T1000 (cell line): ENCODE measurements around the gene POLR1A.

Source experiments
- DNase-seq: peaks from one replicate; lab custom pipeline; 2025; ENCODE audit warnings: mixed read lengths; lab: John Stamatoyannopoulos, UW

POLR1A gene

GRCh38 chr2:86037795-86038192 lies 67.9 kb downstream of the POLR1A start:
- no peak for DNase-seq

- no peak for DNase-seq
Measured at GRCh38 chr2:86037141-86037794, 68.4 kb downstream of the POLR1A start.

GRCh38 chr2:86036669-86037138 lies 69.0 kb downstream of the POLR1A start:
- no peak for DNase-seq

- DNase-seq = no peak
Measured at GRCh38 chr2:86035883-86036668, 69.6 kb downstream of the POLR1A start.

- no peak for DNase-seq
Measured at GRCh38 chr2:86035376-86035882, 70.3 kb downstream of the POLR1A start.

- no peak for DNase-seq
Measured at GRCh38 chr2:86033751-86034692, 71.7 kb downstream of the POLR1A start.

- DNase-seq = no peak
Measured at GRCh38 chr2:86032861-86033595, 72.7 kb downstream of the POLR1A start.

- DNase-seq = no peak
Measured at GRCh38 chr2:86031606-86032005, 74.1 kb downstream of the POLR1A start.

GRCh38 chr2:86031151-86031550 lies 74.5 kb downstream of the POLR1A start:
- no peak for DNase-seq

GRCh38 chr2:86029873-86030272 lies 75.8 kb downstream of the POLR1A start:
- DNase-seq = no peak

- DNase-seq = no peak
Measured at GRCh38 chr2:86028766-86029381, 76.8 kb downstream of the POLR1A start.

GRCh38 chr2:86027922-86028765 lies 77.5 kb downstream of the POLR1A start:
- no peak for DNase-seq

GRCh38 chr2:86027196-86027921 lies 78.3 kb downstream of the POLR1A start:
- DNase-seq = no peak

- no peak for DNase-seq
Measured at GRCh38 chr2:86026744-86027065, 79.0 kb downstream of the POLR1A start.

GRCh38 chr2:86025976-86026743 lies 79.5 kb downstream of the POLR1A start:
- DNase-seq = no peak

GRCh38 chr2:86025229-86025820 lies 80.4 kb downstream of the POLR1A start:
- DNase-seq = no peak

GRCh38 chr2:86023366-86023712 lies 82.3 kb downstream of the POLR1A start:
- DNase-seq = no peak

GRCh38 chr2:86022661-86023365 lies 82.9 kb downstream of the POLR1A start:
- DNase-seq = no peak
